Pancreas (tissue), 10 donors: ENCODE results near the gene RPP21. TPM values are rescaled to one million over a fixed set of nuclear protein-coding genes. Genes with fewer than 3 reads are reported as not detected.
"Not testable (repeated sequence)": the region's sequence is repeated elsewhere in the genome, so short reads cannot be mapped to it uniquely, and the experiment has no call there.

Experiments used
- ATAC-seq, 4 donors: fragments of 200-7000 bp; cut with Tn5 transposase; one replicate each; pipeline versions ENCODE4 v1.8.0 to v1.9.1; 2020; ENCODE audit warnings: mild to moderate bottlenecking in 4 of 4, moderate library complexity in 4 of 4
- DNase-seq, 6 donors: peaks; one replicate each; pipeline ENCODE4 v3.0.0-alpha.2; 2020
- FAIRE-seq: peaks from 2 replicates; lab custom pipeline; 2012; peaks lifted over from hg19 to GRCh38; lab: Jason Lieb, UNC
- H3K27ac ChIP-seq, 4 donors: fragments of 200-600 bp; sonication (generic); 1 replicate in 3 of 4; 2 replicates in 1 of 4; pipeline versions ENCODE4 v1.5.0 to v1.8.0; 2020
- H3K27me3 ChIP-seq, 4 donors: fragments of 200-600 bp; one replicate each; pipeline ENCODE4 v1.8.0; 2021
- H3K36me3 ChIP-seq, 3 donors: fragments of 200-600 bp; sonication (generic) in 1 of 3; one replicate each; pipeline versions ENCODE4 v1.5.0 to v1.8.0; 2020 to 2021
- H3K4me1 ChIP-seq, 3 donors: fragments of 200-600 bp; one replicate each; pipeline ENCODE4 v1.8.0; 2021
- H3K4me3 ChIP-seq, 4 donors: fragments of 200-600 bp; sonication (generic) in 2 of 4; one replicate each; pipeline versions ENCODE4 v1.5.0 to v1.8.0; 2020 to 2021
- H3K9me3 ChIP-seq, 4 donors: fragments of 200-600 bp; one replicate each; pipeline ENCODE4 v1.8.0; 2021
- WGBS, 2 donors: extraction: QIAGEN DNeasy Blood & Tissue Kit; methylation state at CpG; one replicate each; pipeline ENCODE4 v1.1.7; 2013; 5-methylcytosine and 5-hydroxymethylcytosine counted together
- intact Hi-C, 3 donors: fragments of 100-400 bp; cut with DNase I; formaldehyde crosslinking; loops; one replicate each; pipeline versions ENCODE4 v1.11.1 to v1.14.2; 2022
- polyA plus RNA-seq, 2 donors: library from polyadenylated mRNA; stranded (reverse); fragments of 200-250 nt; gene quantifications; one replicate each; pipeline ENCODE4 v1.2.3, GENCODE V29; 2013
- total RNA-seq, 6 donors: library from RNA; stranded (reverse); fragmentation: NEBNext Ultra II Directional in 4 of 6; extraction: Animal tissue kit (Norgen Biotek cat#: 25700) in 4 of 6; gene quantifications; one replicate each; pipeline versions ENCODE4 v1.2.1 to v1.2.4, GENCODE V29; 2021 to 2023
- TF ChIP-seq, protein P1 (sequence below), 4 donors: fragments of 200-600 bp; sonication (generic) in 3 of 4; IDR thresholded peaks; one replicate each; pipeline versions ENCODE4 v1.5.0 to v1.8.0; 2021; ENCODE audit warnings: antibody characterized with exemption in 4 of 4
- donor health status: healthy with polysubstance abuse.
- donor health status: DM: no; HTN: no; CAD: no; lungs with moderate emphysema.
- donor health status: DM: no; HTN: no; CAD: no.
- donor health status: control.
- donor health status: control.
- donor health status: Bipolar disorder and iron deficiency.
- donor health status: DM: yes; HTN: yes; CAD: no.
- donor health status: DM: no; HTN: no; CAD: no.
- donor health status: DM: no; HTN: no; CAD: no.
- donor health status: DM: yes; HTN: yes; CAD: no.

RPP21 gene
- total and polyA plus RNA-seq, 8 donors = 21.2 to 93.1 (median 28.8) TPM

DNA sequence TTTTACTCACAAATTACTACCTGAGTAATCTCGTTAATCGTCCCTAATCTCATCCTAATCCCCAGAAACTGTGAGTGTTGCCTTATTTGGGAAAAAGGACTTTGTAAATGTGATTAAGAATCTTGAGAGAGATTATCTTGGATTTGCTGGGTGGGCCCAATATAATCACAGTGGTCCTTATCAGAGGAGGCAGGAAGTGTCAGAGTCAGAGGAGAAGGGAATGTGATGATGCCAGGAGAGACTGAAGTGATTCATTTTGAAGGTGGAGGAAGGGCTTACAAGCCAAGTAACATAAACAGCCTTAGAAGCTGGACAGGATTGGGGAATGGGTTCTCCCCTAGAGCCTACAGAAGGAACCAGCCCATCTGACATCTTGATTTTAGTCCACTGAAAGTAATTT, 16.7 kb downstream of the RPP21 start:
- WGBS, 2 donors = 53 to 61% methylated on average over 2 of the region's 2 CpGs
- no peak overlapping the region for H3K27ac ChIP-seq
- no peaks in the 10 kb centered on the region for H3K36me3 ChIP-seq
- H3K27me3 ChIP-seq = peaks cover 0 to 10% (median 4%) of the 10 kb centered on the region in 4 donors
- FAIRE-seq (no peak), ATAC-seq (no peak), DNase-seq (no peak)
- no peak overlapping the region for H3K4me3 ChIP-seq
- TF ChIP-seq, protein P1, sequence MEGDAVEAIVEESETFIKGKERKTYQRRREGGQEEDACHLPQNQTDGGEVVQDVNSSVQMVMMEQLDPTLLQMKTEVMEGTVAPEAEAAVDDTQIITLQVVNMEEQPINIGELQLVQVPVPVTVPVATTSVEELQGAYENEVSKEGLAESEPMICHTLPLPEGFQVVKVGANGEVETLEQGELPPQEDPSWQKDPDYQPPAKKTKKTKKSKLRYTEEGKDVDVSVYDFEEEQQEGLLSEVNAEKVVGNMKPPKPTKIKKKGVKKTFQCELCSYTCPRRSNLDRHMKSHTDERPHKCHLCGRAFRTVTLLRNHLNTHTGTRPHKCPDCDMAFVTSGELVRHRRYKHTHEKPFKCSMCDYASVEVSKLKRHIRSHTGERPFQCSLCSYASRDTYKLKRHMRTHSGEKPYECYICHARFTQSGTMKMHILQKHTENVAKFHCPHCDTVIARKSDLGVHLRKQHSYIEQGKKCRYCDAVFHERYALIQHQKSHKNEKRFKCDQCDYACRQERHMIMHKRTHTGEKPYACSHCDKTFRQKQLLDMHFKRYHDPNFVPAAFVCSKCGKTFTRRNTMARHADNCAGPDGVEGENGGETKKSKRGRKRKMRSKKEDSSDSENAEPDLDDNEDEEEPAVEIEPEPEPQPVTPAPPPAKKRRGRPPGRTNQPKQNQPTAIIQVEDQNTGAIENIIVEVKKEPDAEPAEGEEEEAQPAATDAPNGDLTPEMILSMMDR (IDR thresholded peaks at IDR 0.05) = no peak
- intact Hi-C loops = no loop called here
- no peaks in the 10 kb centered on the region for H3K9me3 ChIP-seq
- no peaks in the 10 kb centered on the region for H3K4me1 ChIP-seq

DNA sequence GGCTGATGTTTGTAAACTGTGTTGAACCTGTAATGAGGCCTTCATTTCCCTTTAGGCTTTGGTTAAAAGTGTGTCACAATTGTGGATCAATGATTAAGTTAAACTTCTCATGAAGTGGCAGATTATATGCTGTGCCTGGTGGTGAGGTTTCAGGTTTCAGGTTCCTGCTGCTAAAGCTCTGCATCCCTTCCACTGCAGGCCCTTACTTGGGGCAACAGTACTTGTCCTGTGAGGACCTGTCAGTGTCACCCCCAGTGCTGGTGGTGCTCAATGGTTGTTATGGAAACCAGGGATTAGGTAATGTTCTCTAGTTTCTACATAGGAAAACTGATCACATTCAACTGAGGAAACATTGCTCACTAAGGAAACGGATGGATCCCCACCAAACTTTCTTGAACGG, 18.5 kb downstream of the RPP21 start:
- intact Hi-C loops = no loop called here

DNA sequence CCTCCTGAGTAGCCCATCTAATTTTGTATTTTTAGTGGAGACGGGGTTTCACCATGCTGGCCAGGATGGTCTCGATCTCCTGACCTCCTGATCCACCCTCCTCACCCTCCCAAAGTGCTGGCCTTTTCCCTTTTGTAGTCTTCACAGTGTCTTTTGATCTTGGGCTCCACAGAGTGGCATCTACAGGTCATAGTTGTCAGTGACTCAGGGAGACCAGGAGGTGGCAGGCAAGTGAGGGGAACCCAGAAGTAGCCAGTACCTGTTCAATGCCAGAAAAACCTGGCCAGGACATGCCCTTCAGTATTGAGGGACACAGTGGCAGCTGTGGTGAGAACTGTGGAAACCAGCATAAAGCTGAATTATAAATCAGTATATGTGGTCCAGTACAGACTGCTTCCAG, 19.6 kb downstream of the RPP21 start:
- Histone ChIP-seq H3K4me1 (no peaks in the 10 kb centered on the region), H3K27me3 (peaks cover 0 to 7% (median 0%) of the 10 kb centered on the region in 4 donors), H3K4me3 (no peak overlapping the region), H3K36me3 (no peaks in the 10 kb centered on the region), H3K9me3 (no peaks in the 10 kb centered on the region), H3K27ac (no peak overlapping the region)
- FAIRE-seq (no peak), ATAC-seq (peak in 1 of 4 donors; percentile 49), DNase-seq (no peak)
- TF ChIP-seq, protein P1 (IDR thresholded peaks at IDR 0.05) = no peak
- 57 to 59% methylated on average over 2 of the region's 2 CpGs for WGBS, 2 donors
- intact Hi-C loops = no loop called here

More for the DNA sequence above, 18.5 kb downstream of the RPP21 start:
- FAIRE-seq = no peak
- DNase-seq = no peak
- no peaks in the 10 kb centered on the region for H3K9me3 ChIP-seq
- TF ChIP-seq, protein P1 (IDR thresholded peaks at IDR 0.05) = no peak
- H3K27me3 ChIP-seq = peaks cover 0 to 7% (median under 1%) of the 10 kb centered on the region in 4 donors
- no peaks in the 10 kb centered on the region for H3K36me3 ChIP-seq
- no peaks in the 10 kb centered on the region for H3K4me1 ChIP-seq
- H3K4me3 ChIP-seq = no peak overlapping the region
- ATAC-seq = no peak
- 65 to 77% methylated on average over 2 of the region's 2 CpGs for WGBS, 2 donors
- no peak overlapping the region for H3K27ac ChIP-seq

DNA sequence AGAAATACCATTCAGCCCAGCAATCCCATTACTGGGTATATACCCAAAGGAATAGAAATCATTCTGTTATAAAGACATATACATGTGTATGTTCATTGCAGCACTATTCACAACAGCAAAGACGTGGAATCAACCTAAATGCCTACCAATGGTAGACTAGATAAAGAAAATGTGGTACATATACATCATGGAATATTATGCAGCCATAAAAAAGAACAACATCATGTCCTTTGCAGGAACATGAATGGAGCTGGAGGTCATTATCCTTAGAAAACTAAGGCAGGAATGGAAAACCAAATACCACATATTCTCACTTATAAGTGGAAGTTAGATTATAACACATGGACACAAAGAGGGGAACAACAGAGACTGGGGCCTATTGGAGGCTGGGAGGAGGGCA, 24.3 kb downstream of the RPP21 start:
- intact Hi-C loops, H3K27ac ChIP-seq, H3K4me1 ChIP-seq, H3K36me3 ChIP-seq, FAIRE-seq, H3K4me3 ChIP-seq, ATAC-seq, H3K27me3 ChIP-seq, DNase-seq, H3K9me3 ChIP-seq: not testable (repeated sequence)
- 27 to 32% methylated on average over 1 of the region's 1 CpG for WGBS, 2 donors

DNA sequence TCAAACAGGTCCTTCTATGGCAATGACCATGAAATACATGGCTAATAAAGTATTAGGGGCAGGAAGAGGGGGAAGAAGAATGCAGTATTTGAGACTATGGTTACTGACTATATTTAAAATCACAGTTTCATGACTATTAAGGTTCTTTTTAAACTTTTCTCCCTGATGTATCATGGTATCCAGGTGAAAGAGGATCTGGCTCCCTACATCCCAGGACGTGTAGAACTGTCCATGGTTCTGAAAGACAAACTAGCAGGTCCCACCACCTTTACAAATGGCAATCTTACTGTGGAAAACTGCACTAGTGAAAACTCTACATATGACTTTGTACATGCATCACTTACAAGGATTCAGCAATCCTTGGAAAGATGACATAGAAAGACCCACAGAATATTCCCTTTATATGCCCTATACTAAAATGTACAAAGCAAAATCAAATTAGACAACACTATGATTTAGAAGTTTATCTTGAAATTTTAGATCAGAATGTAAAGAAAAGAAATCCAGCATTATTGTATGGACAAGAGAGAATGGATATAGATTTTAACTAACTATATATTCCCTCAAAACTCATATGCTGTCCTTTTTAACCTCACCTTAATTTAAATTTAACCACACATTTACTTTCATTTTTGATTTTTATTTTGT, 33.5 kb downstream of the RPP21 start:
- Histone ChIP-seq H3K27me3 (peaks cover 0 to 2% (median 0%) of the 10 kb centered on the region in 4 donors), H3K4me1 (no peaks in the 10 kb centered on the region), H3K9me3 (no peaks in the 10 kb centered on the region), H3K36me3 (no peaks in the 10 kb centered on the region), H3K27ac (no peak overlapping the region), H3K4me3 (no peak overlapping the region)
- DNase-seq (no peak), FAIRE-seq (no peak), ATAC-seq (peak in 1 of 4 donors; percentile 63)
- WGBS, 2 donors = 0 to 6% methylated on average over 1 of the region's 1 CpG
- TF ChIP-seq, protein P1 (IDR thresholded peaks at IDR 0.05) = no peak
- intact Hi-C loops = no loop called here
